Mucosa of descending colon (tissue), 3 donors: Measurements from ENCODE around the gene ADARB1. TPM values are rescaled to one million over a fixed set of nuclear protein-coding genes. Genes with fewer than 3 reads are reported as not detected.

Experiments
- ATAC-seq: fragments of 200-7000 bp; cut with Tn5 transposase; one replicate; pipeline ENCODE4 v1.9.1; 2020; ENCODE audit warnings: mild to moderate bottlenecking, moderate library complexity
- DNase-seq, 3 donors: peaks; one replicate each; pipeline ENCODE4 v3.0.0-alpha.2; 2020
- H3K36me3 ChIP-seq: fragments of 200-600 bp; one replicate; pipeline ENCODE4 v1.8.0; 2021; ENCODE audit warnings: low read depth, mild to moderate bottlenecking
- H3K4me1 ChIP-seq: fragments of 200-600 bp; one replicate; pipeline ENCODE4 v1.8.0; 2021; ENCODE audit warnings: low read depth, mild to moderate bottlenecking
- H3K4me3 ChIP-seq: fragments of 200-600 bp; one replicate; pipeline ENCODE4 v1.8.0; 2021; ENCODE audit warnings: mild to moderate bottlenecking
- H3K9me3 ChIP-seq: fragments of 200-600 bp; one replicate; pipeline ENCODE4 v1.8.0; 2021; ENCODE audit warnings: mild to moderate bottlenecking
- CTCF ChIP-seq: fragments of 200-600 bp; IDR thresholded peaks from one replicate; pipeline ENCODE4 v1.8.0; 2022; ENCODE audit warnings: antibody characterized with exemption, mild to moderate bottlenecking
- intact Hi-C, 2 donors: fragments of 100-400 bp; cut with DNase I in 1 of 2; cut with micrococcal nuclease in 1 of 2; formaldehyde crosslinking; loops; one replicate each; pipeline versions ENCODE4 v1.11.0 to v1.11.1; 2022; cut with DNase I, micrococcal nuclease
- total RNA-seq, 3 donors: library from RNA; stranded (reverse); fragmentation: NEBNext Ultra II Directional in 2 of 3; extraction: Animal tissue kit (Norgen Biotek cat#: 25700) in 2 of 3; gene quantifications; one replicate each; pipeline versions ENCODE4 v1.2.1 to v1.2.4, GENCODE V29; 2021 to 2023
- donor health status: DM: no; HTN: no; CAD: no; lungs with moderate emphysema.
- donor health status: DM: no; HTN: no; CAD: no.
- donor health status: DM: no; HTN: yes; CAD: no.

The ADARB1 gene
- total RNA-seq, 3 donors from 2014 or later: 5.4 to 91.2 (median 8.8) TPM

GRCh38 chr21:45211661-45212060 is 137.3 kb downstream of the ADARB1 start:
- TF ChIP-seq CTCF: no peak
- intact Hi-C loops: no loop called here
- ATAC-seq: no peak

GRCh38 chr21:45213392-45213791 is 139.0 kb downstream of the ADARB1 start:
- H3K4me3 ChIP-seq: no peak overlapping the region
- ATAC-seq: no peak
- no peaks in the 10 kb centered on the region for H3K4me1 ChIP-seq
- intact Hi-C loops: no loop called here
- DNase-seq: no peak
- TF ChIP-seq CTCF: no peak
- no peaks in the 10 kb centered on the region for H3K9me3 ChIP-seq
- no peaks in the 10 kb centered on the region for H3K36me3 ChIP-seq

More at GRCh38 chr21:45211661-45212060, 137.3 kb downstream of the ADARB1 start:
- H3K4me1 ChIP-seq: no peaks in the 10 kb centered on the region
- no peak overlapping the region for H3K4me3 ChIP-seq
- no peak for DNase-seq
- H3K9me3 ChIP-seq: no peaks in the 10 kb centered on the region
- no peaks in the 10 kb centered on the region for H3K36me3 ChIP-seq

GRCh38 chr21:45215213-45215612 is 140.8 kb downstream of the ADARB1 start:
- Histone ChIP-seq H3K4me1 (no peaks in the 10 kb centered on the region), H3K4me3 (no peak overlapping the region), H3K36me3 (no peaks in the 10 kb centered on the region), H3K9me3 (no peaks in the 10 kb centered on the region)
- intact Hi-C loops: no loop called here
- no peak for ATAC-seq
- DNase-seq: no peak
- TF ChIP-seq CTCF: no peak

- intact Hi-C loops: no loop called here
- Histone ChIP-seq H3K4me3 (no peak overlapping the region), H3K9me3 (no peaks in the 10 kb centered on the region), H3K36me3 (no peaks in the 10 kb centered on the region), H3K4me1 (no peaks in the 10 kb centered on the region)
- no peak for TF ChIP-seq CTCF
- no peak for DNase-seq
- ATAC-seq: no peak
Measured at GRCh38 chr21:45217010-45217409, 142.6 kb downstream of the ADARB1 start.

- no peak for ATAC-seq
- no peaks in the 10 kb centered on the region for H3K36me3 ChIP-seq
- H3K9me3 ChIP-seq: no peaks in the 10 kb centered on the region
- no peak overlapping the region for H3K4me3 ChIP-seq
- TF ChIP-seq CTCF: no peak
- intact Hi-C loops: no loop called here
- H3K4me1 ChIP-seq: no peaks in the 10 kb centered on the region
- no peak for DNase-seq
Measured at GRCh38 chr21:45219517-45219916, 145.1 kb downstream of the ADARB1 start.

- Histone ChIP-seq H3K9me3 (no peaks in the 10 kb centered on the region), H3K36me3 (no peaks in the 10 kb centered on the region), H3K4me3 (no peak overlapping the region), H3K4me1 (no peaks in the 10 kb centered on the region)
- intact Hi-C loops: no loop called here
- ATAC-seq (no peak), DNase-seq (no peak)
- TF ChIP-seq CTCF: no peak
Measured at GRCh38 chr21:45220071-45220481, 145.7 kb downstream of the ADARB1 start.
